ENCODE measurements around the gene SLC27A3. TPM values are rescaled to one million over a fixed set of nuclear protein-coding genes. Genes with fewer than 3 reads are reported as not detected.
"Not testable (repeated sequence)": the region's sequence is repeated elsewhere in the genome, so short reads cannot be mapped to it uniquely, and the experiment has no call there.

The SLC27A3 gene
- polyA plus RNA-seq, 4 donors: 34.0 to 44.8 (median 37.3) TPM

- no peak for DNase-seq (ENCODE audit: low read depth in 4 of 4, low spot score in 3 of 4)
Observed at GRCh38 chr1:153778824-153779519, 3.8 kb downstream of the SLC27A3 start.

- DNase-seq (ENCODE audit: low read depth in 4 of 4, low spot score in 3 of 4): no peak
Observed at GRCh38 chr1:153779781-153780541, 4.8 kb downstream of the SLC27A3 start.

- DNase-seq (ENCODE audit: low read depth in 4 of 4, low spot score in 3 of 4): no peak
Observed at GRCh38 chr1:153780551-153780950, 5.3 kb downstream of the SLC27A3 start.

- DNase-seq (ENCODE audit: low read depth in 4 of 4, low spot score in 3 of 4): not testable (repeated sequence)
Observed at GRCh38 chr1:153782648-153783047, 7.4 kb downstream of the SLC27A3 start.

- DNase-seq (ENCODE audit: low read depth in 4 of 4, low spot score in 3 of 4): peak in 3 of 4 donors; percentile 81 to 88 (median 81)
Observed at GRCh38 chr1:153783233-153784190, 8.3 kb downstream of the SLC27A3 start.

GRCh38 chr1:153786038-153786790 lies 11.0 kb downstream of the SLC27A3 start:
- DNase-seq (ENCODE audit: low read depth in 4 of 4, low spot score in 3 of 4): no peak

- DNase-seq (ENCODE audit: low read depth in 4 of 4, low spot score in 3 of 4): no peak
Observed at GRCh38 chr1:153789478-153790034, 14.3 kb downstream of the SLC27A3 start.

- peak in 3 of 4 donors; percentile 68 to 86 (median 79) for DNase-seq (ENCODE audit: low read depth in 4 of 4, low spot score in 3 of 4)
Observed at GRCh38 chr1:153790313-153790965, 15.2 kb downstream of the SLC27A3 start.

GRCh38 chr1:153790966-153791647 lies 15.9 kb downstream of the SLC27A3 start:
- DNase-seq (ENCODE audit: low read depth in 4 of 4, low spot score in 3 of 4): no peak

- no peak for DNase-seq (ENCODE audit: low read depth in 4 of 4, low spot score in 3 of 4)
Observed at GRCh38 chr1:153791648-153792253, 16.5 kb downstream of the SLC27A3 start.

- DNase-seq (ENCODE audit: low read depth in 4 of 4, low spot score in 3 of 4): no peak
Observed at GRCh38 chr1:153792631-153793041, 17.4 kb downstream of the SLC27A3 start.

- no peak for DNase-seq (ENCODE audit: low read depth in 4 of 4, low spot score in 3 of 4)
Observed at GRCh38 chr1:153793261-153793972, 18.2 kb downstream of the SLC27A3 start.

GRCh38 chr1:153793973-153794615 lies 18.9 kb downstream of the SLC27A3 start:
- no peak for DNase-seq (ENCODE audit: low read depth in 4 of 4, low spot score in 3 of 4)

GRCh38 chr1:153794624-153795329 lies 19.6 kb downstream of the SLC27A3 start:
- DNase-seq (ENCODE audit: low read depth in 4 of 4, low spot score in 3 of 4): no peak

- no peak for DNase-seq (ENCODE audit: low read depth in 4 of 4, low spot score in 3 of 4)
Observed at GRCh38 chr1:153795330-153795837, 20.2 kb downstream of the SLC27A3 start.

Data from right renal pelvis (tissue), 4 donors.